HuH-7 (cell line): ENCODE measurements around the gene EEA1.

Source experiments
- DNase-seq: peaks from one replicate; pipeline ENCODE4 v3.0.0; 2011; ENCODE audit warnings: low spot score

The EEA1 gene

GRCh38 chr12:92747151-92747550, 181.9 kb downstream of the EEA1 start:
- DNase-seq: no peak

- DNase-seq: no peak
Observed at GRCh38 chr12:92745856-92746550, 183.1 kb downstream of the EEA1 start.

GRCh38 chr12:92743026-92743425, 186.1 kb downstream of the EEA1 start:
- DNase-seq: no peak

GRCh38 chr12:92740411-92740810, 188.7 kb downstream of the EEA1 start:
- no peak for DNase-seq

GRCh38 chr12:92739113-92739512, 190.0 kb downstream of the EEA1 start:
- no peak for DNase-seq

GRCh38 chr12:92737855-92738850, 190.9 kb downstream of the EEA1 start:
- DNase-seq: no peak

GRCh38 chr12:92736605-92737004, 192.5 kb downstream of the EEA1 start:
- DNase-seq: no peak

- DNase-seq: peak; percentile 19
Observed at GRCh38 chr12:92735131-92735721, 193.9 kb downstream of the EEA1 start.

- DNase-seq: no peak
Observed at GRCh38 chr12:92733661-92734060, 195.4 kb downstream of the EEA1 start.

GRCh38 chr12:92733181-92733580, 195.9 kb downstream of the EEA1 start:
- no peak for DNase-seq

- DNase-seq: no peak
Observed at GRCh38 chr12:92732716-92733115, 196.4 kb downstream of the EEA1 start.

- no peak for DNase-seq
Observed at GRCh38 chr12:92732216-92732615, 196.9 kb downstream of the EEA1 start.

GRCh38 chr12:92730758-92731157, 198.3 kb downstream of the EEA1 start:
- no peak for DNase-seq

- no peak for DNase-seq
Observed at GRCh38 chr12:92729773-92730305, 199.3 kb downstream of the EEA1 start.

GRCh38 chr12:92726850-92727249, 202.2 kb downstream of the EEA1 start:
- DNase-seq: no peak

- DNase-seq: no peak
Observed at GRCh38 chr12:92722897-92723296, 206.2 kb downstream of the EEA1 start.

- no peak for DNase-seq
Observed at GRCh38 chr12:92721656-92722055, 207.4 kb downstream of the EEA1 start.

- DNase-seq: no peak
Observed at GRCh38 chr12:92721130-92721529, 208.0 kb downstream of the EEA1 start.
